Measurements from ENCODE around the gene CPLX4. TPM values are rescaled to one million over a fixed set of nuclear protein-coding genes. Genes with fewer than 3 reads are reported as not detected.

The CPLX4 gene
- total RNA-seq, 2 donors from 2014 or later: not detected

DNA sequence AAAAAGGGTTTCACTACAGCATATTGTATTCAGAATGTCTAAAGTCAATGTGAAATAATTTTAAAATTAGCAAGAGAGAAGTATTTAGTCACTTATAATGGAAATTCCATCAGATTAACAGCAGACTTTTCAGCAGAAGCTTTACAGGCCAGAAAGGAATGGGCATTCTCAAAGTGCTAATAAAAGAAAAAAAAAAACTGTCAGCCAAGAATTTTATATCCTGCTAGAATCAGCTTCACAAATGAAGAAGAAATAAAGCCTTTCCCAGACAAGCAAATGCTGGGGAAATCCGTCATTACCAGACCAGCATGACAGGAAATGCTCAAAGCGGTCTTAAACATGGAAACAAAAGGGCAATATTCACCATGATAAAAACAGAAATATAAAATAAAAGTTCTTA, 21.9 kb upstream of the CPLX4 start:
- ATAC-seq (no peak), DNase-seq (no peak)
- H3K9me3 ChIP-seq (ENCODE audit: control insufficient read depth, low read length, poor library complexity, severe bottlenecking): no peaks in the 10 kb centered on the region
- Mint-ChIP-seq H3K27me3 (no peaks in the 10 kb centered on the region), H3K27ac (no peak overlapping the region), H3K4me3 (no peak overlapping the region), H3K36me3 (ENCODE audit: low read depth) (peaks cover 24% of the 10 kb centered on the region), H3K4me1 (no peaks in the 10 kb centered on the region)

DNA sequence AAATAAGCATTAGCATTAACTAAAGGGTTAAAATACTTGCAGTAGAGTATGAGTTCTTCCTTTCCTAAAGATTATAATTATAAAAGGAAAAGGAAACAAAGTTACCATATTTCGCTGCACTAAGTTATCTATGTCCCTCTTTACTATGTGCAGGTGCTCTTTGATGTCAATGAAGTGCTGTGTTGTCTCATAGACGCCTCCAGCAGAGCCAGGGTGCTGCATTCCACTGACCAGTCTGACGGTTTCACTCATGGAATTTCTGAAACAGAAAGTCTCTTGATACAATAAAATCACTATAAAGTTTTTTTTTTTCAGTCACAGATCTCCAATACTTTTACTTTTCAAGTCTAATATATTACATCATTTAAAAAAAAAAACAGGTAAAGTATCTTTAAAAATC, 14.5 kb upstream of the CPLX4 start:
- DNase-seq: no peak
- no peak for ATAC-seq
- H3K4me1 Mint-ChIP-seq: peaks cover 2% of the 10 kb centered on the region
- no peaks in the 10 kb centered on the region for H3K9me3 ChIP-seq (ENCODE audit: control insufficient read depth, low read length, poor library complexity, severe bottlenecking)
- H3K4me3 Mint-ChIP-seq: no peak overlapping the region
- peaks cover 14% of the 10 kb centered on the region for H3K36me3 Mint-ChIP-seq (ENCODE audit: low read depth)
- no peaks in the 10 kb centered on the region for H3K27me3 Mint-ChIP-seq
- no peak overlapping the region for H3K27ac Mint-ChIP-seq

DNA sequence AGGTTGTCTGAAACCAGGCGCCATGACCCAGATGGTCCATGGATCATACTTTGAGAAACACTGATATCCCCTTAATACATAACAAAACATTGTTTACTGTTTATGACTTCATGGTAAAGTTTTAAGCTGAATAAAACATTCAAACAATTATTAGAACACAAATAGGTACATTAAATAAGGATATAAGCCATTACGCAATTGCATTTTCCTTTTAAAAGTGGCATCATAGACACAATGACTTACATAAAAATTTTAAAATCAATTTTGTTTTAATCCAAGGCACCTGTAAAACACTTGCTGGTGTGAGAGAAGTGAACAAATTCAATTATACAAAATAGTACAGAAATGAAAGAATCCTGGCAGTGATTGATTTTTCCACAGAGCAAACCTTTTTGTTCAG, 10.2 kb upstream of the CPLX4 start:
- no peak for DNase-seq
- no peak for ATAC-seq
- Mint-ChIP-seq H3K27me3 (no peaks in the 10 kb centered on the region), H3K27ac (peak overlapping the region; percentile 29), H3K4me1 (no peaks in the 10 kb centered on the region), H3K4me3 (no peak overlapping the region), H3K36me3 (ENCODE audit: low read depth) (peaks cover 4% of the 10 kb centered on the region)
- no peaks in the 10 kb centered on the region for H3K9me3 ChIP-seq (ENCODE audit: control insufficient read depth, low read length, poor library complexity, severe bottlenecking)

DNA sequence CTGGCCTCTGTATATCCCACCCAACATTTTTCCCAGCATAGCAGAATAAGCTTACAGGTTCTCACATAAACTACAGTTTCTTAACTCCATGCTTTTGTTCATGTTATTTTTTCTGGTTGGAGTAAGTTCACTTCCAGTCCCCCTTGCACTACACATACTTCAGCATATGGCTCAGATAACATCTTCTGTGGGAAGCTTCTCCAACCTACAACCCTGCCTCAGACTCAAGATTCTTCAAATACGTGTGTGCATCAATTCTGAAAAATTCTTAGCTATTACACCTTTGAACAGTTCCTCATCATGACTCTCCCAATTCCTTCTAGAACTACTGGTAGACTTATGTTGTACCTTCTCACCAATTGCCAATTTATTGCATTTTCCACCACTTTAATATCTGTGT, 7.5 kb upstream of the CPLX4 start:
- no peaks in the 10 kb centered on the region for H3K9me3 ChIP-seq (ENCODE audit: control insufficient read depth, low read length, poor library complexity, severe bottlenecking)
- DNase-seq (no peak), ATAC-seq (no peak)
- Mint-ChIP-seq H3K27me3 (no peaks in the 10 kb centered on the region), H3K36me3 (ENCODE audit: low read depth) (no peaks in the 10 kb centered on the region), H3K27ac (no peak overlapping the region), H3K4me3 (no peak overlapping the region), H3K4me1 (no peaks in the 10 kb centered on the region)

DNA sequence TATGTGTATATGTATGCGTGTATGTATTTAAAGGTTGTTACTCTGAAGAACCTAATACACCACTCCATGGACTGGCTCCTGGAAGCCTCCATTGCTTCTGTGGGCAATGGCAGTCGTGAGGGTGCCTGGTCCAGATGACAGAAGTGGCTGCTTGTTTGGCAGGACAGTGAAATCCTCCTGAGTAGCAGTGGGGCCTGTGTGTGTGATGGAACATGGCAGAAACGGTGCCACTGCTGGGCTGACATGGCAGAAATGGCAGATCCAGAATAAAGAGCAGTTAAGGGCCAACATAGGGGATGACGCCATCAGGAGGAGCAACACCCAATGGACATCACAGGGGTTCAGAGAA, 6.1 kb upstream of the CPLX4 start:
- Mint-ChIP-seq H3K27me3 (peaks cover 5% of the 10 kb centered on the region), H3K4me3 (no peak overlapping the region), H3K27ac (no peak overlapping the region), H3K36me3 (ENCODE audit: low read depth) (no peaks in the 10 kb centered on the region), H3K4me1 (no peaks in the 10 kb centered on the region)
- no peaks in the 10 kb centered on the region for H3K9me3 ChIP-seq (ENCODE audit: control insufficient read depth, low read length, poor library complexity, severe bottlenecking)
- ATAC-seq (no peak), DNase-seq (no peak)

DNA sequence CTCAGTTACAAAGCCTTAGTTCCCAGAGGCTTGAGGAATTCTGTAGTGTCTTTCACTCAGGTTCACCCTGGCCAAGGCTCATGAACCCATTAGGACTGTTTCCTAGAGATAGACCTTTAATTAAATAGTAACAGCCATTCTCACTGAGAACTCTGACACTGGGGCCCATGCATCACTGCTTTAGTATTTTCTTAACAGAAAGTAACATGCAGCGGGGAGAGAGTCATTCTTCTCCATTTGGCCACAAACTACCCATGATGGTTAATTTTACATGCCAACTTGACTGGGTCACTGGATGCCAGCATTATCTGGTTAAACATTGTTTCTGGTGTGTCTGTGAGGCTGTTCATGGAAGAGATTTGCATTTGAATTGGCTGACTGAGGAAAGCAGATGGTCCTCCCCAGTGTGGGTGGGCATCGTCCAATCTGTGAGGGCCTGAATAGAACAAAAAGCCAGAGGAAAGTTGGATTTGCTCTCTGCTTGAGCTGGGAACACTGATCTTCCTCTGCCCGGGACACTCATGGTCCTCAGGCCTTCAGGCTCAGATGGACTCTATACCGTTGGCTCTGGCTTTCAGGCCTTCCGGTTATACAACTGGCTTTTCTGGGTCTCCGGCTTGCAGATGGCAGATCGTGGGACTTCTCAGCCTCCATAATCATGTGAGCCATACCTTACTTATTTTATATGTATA, 5.6 kb upstream of the CPLX4 start:
- DNase-seq (no peak), ATAC-seq (no peak)
- Mint-ChIP-seq H3K4me1 (no peaks in the 10 kb centered on the region), H3K4me3 (no peak overlapping the region), H3K36me3 (ENCODE audit: low read depth) (no peaks in the 10 kb centered on the region), H3K27ac (no peak overlapping the region), H3K27me3 (peaks cover 5% of the 10 kb centered on the region)
- H3K9me3 ChIP-seq (ENCODE audit: control insufficient read depth, low read length, poor library complexity, severe bottlenecking): no peaks in the 10 kb centered on the region

DNA sequence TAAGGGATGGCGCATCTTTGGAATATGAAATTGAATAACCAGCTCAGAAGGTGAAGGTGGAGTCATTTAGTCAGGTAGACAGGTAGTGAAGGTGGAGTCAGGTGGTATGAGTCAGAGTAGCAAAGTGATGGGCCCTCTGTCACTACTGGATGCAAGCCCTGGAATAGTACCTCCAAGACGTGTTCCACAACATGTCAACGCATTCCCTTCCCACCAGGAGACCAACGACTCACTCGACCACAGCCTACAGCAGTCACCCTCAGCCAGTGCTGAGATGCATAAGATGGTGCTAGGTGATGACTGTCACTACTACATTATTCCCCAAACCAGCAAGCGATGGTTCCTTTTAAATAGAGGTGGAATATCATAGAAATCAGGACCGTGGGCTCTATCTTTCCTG, 6.8 kb downstream of the CPLX4 start:
- Mint-ChIP-seq H3K4me1 (peaks cover 2% of the 10 kb centered on the region), H3K36me3 (ENCODE audit: low read depth) (no peaks in the 10 kb centered on the region), H3K27me3 (peaks cover 72% of the 10 kb centered on the region), H3K4me3 (no peak overlapping the region), H3K27ac (no peak overlapping the region)
- no peaks in the 10 kb centered on the region for H3K9me3 ChIP-seq (ENCODE audit: control insufficient read depth, low read length, poor library complexity, severe bottlenecking)
- DNase-seq: no peak
- no peak for ATAC-seq

DNA sequence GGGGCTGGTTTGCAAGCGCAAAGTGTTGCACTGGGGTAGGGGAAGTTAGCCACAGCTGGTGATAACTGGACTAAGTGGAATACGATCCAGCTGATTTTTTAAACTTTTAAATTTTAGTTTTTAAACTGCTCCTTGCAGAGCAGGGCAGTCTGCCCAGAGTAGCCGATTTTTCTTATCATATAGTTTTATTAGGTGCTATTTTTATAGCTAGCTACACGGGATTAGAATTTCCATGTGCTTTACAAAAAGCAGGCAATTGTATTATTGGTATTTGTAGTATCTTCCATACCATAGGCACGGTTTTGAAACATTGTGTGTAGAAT, 9.6 kb downstream of the CPLX4 start:
- DNase-seq (no peak), ATAC-seq (no peak)
- H3K36me3 Mint-ChIP-seq (ENCODE audit: low read depth): peaks cover 6% of the 10 kb centered on the region
- no peaks in the 10 kb centered on the region for H3K9me3 ChIP-seq (ENCODE audit: control insufficient read depth, low read length, poor library complexity, severe bottlenecking)
- H3K4me1 Mint-ChIP-seq: peaks cover 6% of the 10 kb centered on the region
- H3K4me3 Mint-ChIP-seq: no peak overlapping the region
- H3K27me3 Mint-ChIP-seq: peaks cover 77% of the 10 kb centered on the region
- no peak overlapping the region for H3K27ac Mint-ChIP-seq

DNA sequence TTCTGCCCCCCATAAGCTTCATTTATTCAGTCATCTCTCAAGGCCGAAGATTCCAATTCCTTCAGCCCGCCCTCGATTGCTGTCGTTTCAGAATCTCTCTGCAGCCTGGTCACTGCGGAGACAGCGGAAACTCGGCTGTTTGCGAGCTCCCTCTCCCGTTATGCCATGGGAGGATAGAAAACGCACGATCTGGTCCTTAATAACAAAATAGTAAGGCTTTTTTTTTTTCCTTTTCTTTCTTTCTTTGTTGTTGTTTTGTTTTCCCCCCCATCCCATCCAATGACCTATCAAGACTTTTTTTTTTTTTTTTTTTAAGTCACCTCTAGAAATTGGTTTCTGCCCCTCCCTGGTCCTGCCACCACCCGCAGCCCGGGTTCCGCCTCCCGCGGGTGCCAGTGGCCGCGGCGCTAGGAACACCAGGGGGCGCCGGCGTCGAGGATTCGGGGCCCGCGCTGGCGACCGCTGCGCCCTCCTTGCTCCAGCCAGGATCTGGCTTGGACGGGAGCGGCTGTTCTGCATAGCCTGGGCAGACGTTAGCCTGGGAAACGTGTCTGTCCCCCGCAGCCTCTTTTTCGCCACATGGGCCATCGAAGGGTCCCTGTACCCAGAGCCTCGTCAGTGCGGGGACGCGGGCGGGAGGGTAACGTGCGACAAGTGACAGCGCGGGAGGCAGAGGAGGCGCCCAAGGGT, 10.1 kb downstream of the CPLX4 start:
- peak; percentile 90 for ATAC-seq
- peaks cover 6% of the 10 kb centered on the region for H3K36me3 Mint-ChIP-seq (ENCODE audit: low read depth)
- H3K4me1 Mint-ChIP-seq: peaks cover 6% of the 10 kb centered on the region
- peak overlapping the region; percentile 47 for H3K4me3 Mint-ChIP-seq
- peak; percentile 44 to 65 (median 60) for DNase-seq
- no peaks in the 10 kb centered on the region for H3K9me3 ChIP-seq (ENCODE audit: control insufficient read depth, low read length, poor library complexity, severe bottlenecking)
- no peak overlapping the region for H3K27ac Mint-ChIP-seq
- peaks cover 74% of the 10 kb centered on the region for H3K27me3 Mint-ChIP-seq

DNA sequence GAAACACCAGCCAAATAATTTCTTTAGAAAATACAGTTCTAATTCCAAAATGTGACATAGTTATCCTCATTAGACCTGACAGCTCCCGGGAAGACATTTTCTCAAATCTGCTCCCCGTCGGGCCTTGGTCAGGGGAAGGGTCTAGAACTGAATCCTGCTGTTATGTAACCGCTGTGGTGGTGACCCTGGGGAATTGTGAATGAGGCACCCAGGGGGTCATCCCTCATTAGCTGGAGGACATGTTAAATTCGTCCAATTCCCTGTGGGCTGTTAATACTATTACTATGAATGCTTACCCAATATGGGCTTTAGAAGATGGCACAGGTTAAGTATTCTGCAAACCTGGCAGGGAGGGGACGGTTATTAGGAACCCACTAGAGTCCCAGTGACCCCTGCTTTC, 11.8 kb downstream of the CPLX4 start:
- H3K27ac Mint-ChIP-seq: no peak overlapping the region
- peaks cover 6% of the 10 kb centered on the region for H3K4me1 Mint-ChIP-seq
- ATAC-seq (no peak), DNase-seq (no peak)
- peaks cover 6% of the 10 kb centered on the region for H3K36me3 Mint-ChIP-seq (ENCODE audit: low read depth)
- peaks cover 72% of the 10 kb centered on the region for H3K27me3 Mint-ChIP-seq
- H3K4me3 Mint-ChIP-seq: no peak overlapping the region
- no peaks in the 10 kb centered on the region for H3K9me3 ChIP-seq (ENCODE audit: control insufficient read depth, low read length, poor library complexity, severe bottlenecking)

DNA sequence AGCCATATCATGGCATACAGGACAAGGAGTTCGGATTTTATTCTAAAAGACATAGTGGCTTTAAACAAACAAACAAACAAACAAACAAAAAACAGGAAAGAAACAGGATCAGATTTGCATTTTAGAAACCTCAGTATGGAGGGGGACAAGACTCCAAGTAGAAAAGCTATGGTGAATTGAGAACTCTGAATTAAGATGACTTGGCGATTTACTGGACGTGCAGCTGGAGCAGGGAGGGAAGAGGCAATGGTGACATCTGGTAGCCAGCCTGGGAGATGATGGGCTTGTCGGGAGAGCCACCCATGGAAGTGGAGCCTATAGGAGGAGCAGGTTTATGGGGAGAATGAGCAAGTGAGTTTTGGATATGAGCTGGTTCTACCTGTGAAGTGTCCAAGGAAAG, 13.2 kb downstream of the CPLX4 start:
- ATAC-seq (no peak), DNase-seq (no peak)
- no peak overlapping the region for H3K4me3 Mint-ChIP-seq
- H3K27ac Mint-ChIP-seq: no peak overlapping the region
- H3K27me3 Mint-ChIP-seq: peaks cover 62% of the 10 kb centered on the region
- peaks cover 6% of the 10 kb centered on the region for H3K36me3 Mint-ChIP-seq (ENCODE audit: low read depth)
- no peaks in the 10 kb centered on the region for H3K9me3 ChIP-seq (ENCODE audit: control insufficient read depth, low read length, poor library complexity, severe bottlenecking)
- H3K4me1 Mint-ChIP-seq: peaks cover 6% of the 10 kb centered on the region

DNA sequence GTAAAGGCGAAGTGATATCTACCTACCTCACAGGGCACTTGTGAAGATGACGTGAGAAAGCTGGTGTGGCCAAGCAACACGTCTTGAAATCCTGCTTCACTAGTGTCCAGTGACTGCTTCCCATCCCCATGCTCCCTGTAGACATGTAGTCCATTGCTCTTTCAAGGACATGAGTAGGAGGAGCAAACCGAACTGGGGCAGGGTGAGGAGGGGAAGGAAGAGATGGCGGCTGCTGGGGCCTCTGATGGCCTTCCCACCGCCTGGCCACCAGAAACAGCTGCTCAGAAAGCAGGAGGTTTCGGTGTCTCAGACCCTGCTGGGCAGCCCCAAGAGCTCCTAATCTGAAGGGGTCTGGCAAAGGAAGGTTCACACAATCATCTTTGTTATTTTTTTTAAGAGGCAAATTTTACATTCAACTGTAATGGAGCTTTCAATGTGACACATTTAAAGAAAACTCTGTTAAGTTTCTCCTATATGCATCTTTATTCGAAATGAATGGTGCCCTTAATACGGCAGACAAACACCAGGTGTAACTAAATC, 14.7 kb downstream of the CPLX4 start:
- H3K27ac Mint-ChIP-seq: no peak overlapping the region
- peaks cover 6% of the 10 kb centered on the region for H3K36me3 Mint-ChIP-seq (ENCODE audit: low read depth)
- H3K9me3 ChIP-seq (ENCODE audit: control insufficient read depth, low read length, poor library complexity, severe bottlenecking): no peaks in the 10 kb centered on the region
- peaks cover 6% of the 10 kb centered on the region for H3K4me1 Mint-ChIP-seq
- DNase-seq (no peak), ATAC-seq (no peak)
- H3K4me3 Mint-ChIP-seq: no peak overlapping the region
- peaks cover 56% of the 10 kb centered on the region for H3K27me3 Mint-ChIP-seq

DNA sequence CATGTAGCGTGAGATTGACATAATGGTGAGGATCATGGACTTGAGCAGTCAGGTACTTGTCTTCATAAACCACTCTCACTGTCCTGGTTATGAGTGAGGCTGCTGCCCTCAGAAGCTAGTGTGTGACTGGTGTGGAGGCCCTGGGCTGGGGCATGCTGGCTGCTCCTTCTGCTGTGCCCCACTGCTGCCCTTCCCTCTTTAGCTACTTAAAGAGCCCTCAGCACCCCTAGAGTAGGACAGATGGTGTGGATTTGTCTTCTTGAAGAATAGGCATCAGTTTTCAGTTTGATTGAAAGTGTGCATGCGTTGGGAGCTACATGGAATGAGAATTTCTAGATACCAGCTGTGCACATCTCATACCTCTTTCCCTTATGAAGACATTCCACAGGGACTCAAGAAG, 15.4 kb downstream of the CPLX4 start:
- peaks cover 4% of the 10 kb centered on the region for H3K4me1 Mint-ChIP-seq
- ATAC-seq: no peak
- no peak overlapping the region for H3K4me3 Mint-ChIP-seq

DNA sequence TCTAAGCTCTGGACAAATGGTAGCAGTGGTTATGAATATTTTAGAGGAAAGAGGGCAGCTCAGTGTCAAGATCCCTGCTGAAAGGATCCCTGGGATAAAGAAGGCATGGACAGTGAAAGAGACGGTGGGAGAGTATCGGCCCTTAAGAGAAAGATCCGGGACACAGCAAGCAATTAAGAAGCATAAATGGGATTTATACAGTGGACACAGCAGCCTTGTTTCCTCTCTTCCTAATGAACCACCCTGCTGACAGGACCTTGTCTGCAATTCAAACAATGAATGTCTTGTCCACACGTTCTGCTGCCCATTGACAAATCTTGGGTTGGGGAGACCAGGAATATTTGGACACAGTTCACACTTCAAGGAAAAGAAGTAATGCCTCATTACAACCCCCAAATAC, 16.5 kb downstream of the CPLX4 start:
- DNase-seq: no peak
- Mint-ChIP-seq H3K27me3 (peaks cover 55% of the 10 kb centered on the region), H3K4me3 (no peak overlapping the region), H3K36me3 (ENCODE audit: low read depth) (peaks cover 6% of the 10 kb centered on the region), H3K27ac (no peak overlapping the region), H3K4me1 (peaks cover 4% of the 10 kb centered on the region)
- ATAC-seq: no peak
- H3K9me3 ChIP-seq (ENCODE audit: control insufficient read depth, low read length, poor library complexity, severe bottlenecking): no peaks in the 10 kb centered on the region

More for the DNA sequence above, 15.4 kb downstream of the CPLX4 start:
- Mint-ChIP-seq H3K36me3 (ENCODE audit: low read depth) (peaks cover 6% of the 10 kb centered on the region), H3K27ac (no peak overlapping the region), H3K27me3 (peaks cover 58% of the 10 kb centered on the region)
- no peak for DNase-seq
- no peaks in the 10 kb centered on the region for H3K9me3 ChIP-seq (ENCODE audit: control insufficient read depth, low read length, poor library complexity, severe bottlenecking)

All from T-helper 17 cell (primary cell).